Fibroblast of gingiva (primary cell): Measurements from ENCODE around the gene SLC6A18.

Source experiments
- DNase-seq: peaks from one replicate; pipeline ENCODE4 v3.0.0-alpha.2; 2011; ENCODE audit warnings: low read depth

The SLC6A18 gene

GRCh38 chr5:1225081-1225480 lies at the start of gene SLC6A18:
SLC6A18 (plus strand) TSS chr5:1225381; CDS start chr5:1225478, 97 bp downstream.
- no peak for DNase-seq

GRCh38 chr5:1175801-1176472 lies 49.2 kb upstream of the SLC6A18 start:
- no peak for DNase-seq

- no peak for DNase-seq
Measured at GRCh38 chr5:1176473-1177391, 48.4 kb upstream of the SLC6A18 start.

- no peak for DNase-seq
Measured at GRCh38 chr5:1177826-1178528, 47.2 kb upstream of the SLC6A18 start.

- no peak for DNase-seq
Measured at GRCh38 chr5:1178529-1179382, 46.4 kb upstream of the SLC6A18 start.

GRCh38 chr5:1179383-1179715 lies 45.8 kb upstream of the SLC6A18 start:
- no peak for DNase-seq

GRCh38 chr5:1180096-1180495 lies 45.1 kb upstream of the SLC6A18 start:
- no peak for DNase-seq

- DNase-seq: no peak
Measured at GRCh38 chr5:1180841-1181271, 44.3 kb upstream of the SLC6A18 start.

GRCh38 chr5:1181451-1182359 lies 43.5 kb upstream of the SLC6A18 start:
- no peak for DNase-seq

- DNase-seq: no peak
Measured at GRCh38 chr5:1182360-1182632, 42.9 kb upstream of the SLC6A18 start.

GRCh38 chr5:1182633-1183423 lies 42.4 kb upstream of the SLC6A18 start:
- DNase-seq: no peak

- DNase-seq: no peak
Measured at GRCh38 chr5:1183424-1184162, 41.6 kb upstream of the SLC6A18 start.

- DNase-seq: no peak
Measured at GRCh38 chr5:1184163-1184470, 41.1 kb upstream of the SLC6A18 start.

- no peak for DNase-seq
Measured at GRCh38 chr5:1184481-1184880, 40.7 kb upstream of the SLC6A18 start.

GRCh38 chr5:1185038-1185627 lies 40.0 kb upstream of the SLC6A18 start:
- no peak for DNase-seq

GRCh38 chr5:1185629-1186350 lies 39.4 kb upstream of the SLC6A18 start:
- DNase-seq: no peak

GRCh38 chr5:1186351-1187233 lies 38.6 kb upstream of the SLC6A18 start:
- DNase-seq: no peak
